Naive B cell (primary cell): Measurements from ENCODE around the gene CTDSPL2. TPM values are rescaled to one million over a fixed set of nuclear protein-coding genes. Genes with fewer than 3 reads are reported as not detected.
A peak's percentile ranks its signal among the peaks of the same experiment; 100 is the strongest.
"Not testable (repeated sequence)": the region's sequence is repeated elsewhere in the genome, so short reads cannot be mapped to it uniquely, and the experiment has no call there.

ENCODE experiments used
- ATAC-seq, 2 donors: fragments of 150-1000 bp; cut with Tn5 transposase; 2 replicates each; pipeline ENCODE4 v1.10.0; 2021; ENCODE audit warnings: low read depth in 2 of 2, mild to moderate bottlenecking in 2 of 2, moderate library complexity in 2 of 2
- DNase-seq: peaks from one replicate; pipeline ENCODE4 v3.0.0; 2022
- H3K27ac Mint-ChIP-seq, 6 donors: one replicate each; pipeline ENCODE4 v1.8.0; 2020 to 2022; ENCODE audit warnings: mild to moderate bottlenecking in 6 of 6, mixed read lengths in 6 of 6, moderate library complexity in 5 of 6, inconsistent platforms in 2 of 6
- H3K27me3 Mint-ChIP-seq, 3 donors: one replicate each; pipeline ENCODE4 v1.8.0; 2021 to 2022; ENCODE audit warnings: mixed read lengths in 3 of 3, mild to moderate bottlenecking in 1 of 3
- H3K36me3 Mint-ChIP-seq, 2 donors: one replicate each; pipeline ENCODE4 v1.8.0; 2020 to 2022; ENCODE audit warnings: mixed read lengths in 2 of 2, inconsistent platforms in 1 of 2, mild to moderate bottlenecking in 1 of 2
- H3K4me1 Mint-ChIP-seq, 3 donors: one replicate each; pipeline ENCODE4 v1.8.0; 2020 to 2022; ENCODE audit warnings: mixed read lengths in 3 of 3, inconsistent platforms in 1 of 3, mild to moderate bottlenecking in 1 of 3, moderate library complexity in 1 of 3
- H3K4me3 Mint-ChIP-seq, 8 donors: one replicate each; pipeline ENCODE4 v1.8.0; 2020 to 2022; ENCODE audit warnings: mild to moderate bottlenecking in 8 of 8, mixed read lengths in 8 of 8, moderate library complexity in 8 of 8, inconsistent platforms in 2 of 8
- H3K9me3 Mint-ChIP-seq, 7 donors: one replicate each; pipeline ENCODE4 v1.8.0; 2020 to 2022; ENCODE audit warnings: mixed read lengths in 7 of 7, mild to moderate bottlenecking in 5 of 7, inconsistent platforms in 2 of 7, moderate library complexity in 1 of 7
- polyA plus RNA-seq, 6 donors: library from polyadenylated mRNA; unstranded; fragments of 300-500 nt; fragmentation: Illumina TruSeq; gene quantifications; one replicate each; pipeline ENCODE4 v1.2.3, GENCODE V29; 2021; ENCODE audit warnings: low read depth in 6 of 6

CTDSPL2 gene
- polyA plus RNA-seq, 6 donors from 2014 or later, result 29.0 to 48.6 (median 44.5) TPM

DNA sequence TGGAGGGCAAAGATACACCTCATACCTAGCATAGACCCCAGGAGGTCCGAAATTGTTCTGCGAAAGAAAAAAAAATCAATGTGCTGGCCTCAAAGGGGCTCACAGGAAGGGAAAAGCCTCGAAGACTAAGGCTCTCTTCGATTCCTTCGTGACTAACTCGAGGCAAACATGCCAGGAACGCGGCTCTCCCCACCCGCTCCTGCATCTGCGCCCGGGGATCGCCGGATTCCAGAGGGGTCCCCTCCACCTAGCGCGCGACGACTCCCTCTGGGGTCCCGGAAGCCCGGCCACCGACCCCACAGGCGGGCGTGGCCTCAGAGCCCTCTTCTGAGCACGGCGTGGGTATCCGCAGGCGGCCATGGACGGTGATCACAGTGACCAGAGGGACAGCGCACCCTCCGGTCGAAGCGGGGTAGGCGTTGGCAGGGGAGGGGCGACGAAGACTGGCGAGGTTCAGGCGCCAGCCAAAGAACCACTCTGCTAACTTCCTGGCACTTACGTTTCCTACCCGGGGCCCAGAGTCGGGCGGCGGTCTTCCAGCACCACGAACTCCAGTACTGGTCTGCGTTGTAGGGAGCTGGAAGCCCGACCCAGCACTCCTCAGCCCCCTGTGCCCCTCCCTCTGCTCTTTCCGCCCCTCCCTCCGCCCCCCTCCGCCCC, 109.0 kb downstream of the CTDSPL2 start:
- H3K4me3 Mint-ChIP-seq, result peak overlapping the region; percentile 87 to 97 (median 95)
- peaks cover 27 to 53% (median 37%) of the 10 kb centered on the region in 3 donors for H3K4me1 Mint-ChIP-seq
- ATAC-seq (peak; percentile 55 to 59), DNase-seq (no peak)
- H3K27me3 Mint-ChIP-seq, result no peaks in the 10 kb centered on the region
- peaks cover 0 to 3% of the 10 kb centered on the region in 2 donors for H3K36me3 Mint-ChIP-seq
- no peaks in the 10 kb centered on the region for H3K9me3 Mint-ChIP-seq
- H3K27ac Mint-ChIP-seq, result peak overlapping the region; percentile 83 to 97 (median 94)

DNA sequence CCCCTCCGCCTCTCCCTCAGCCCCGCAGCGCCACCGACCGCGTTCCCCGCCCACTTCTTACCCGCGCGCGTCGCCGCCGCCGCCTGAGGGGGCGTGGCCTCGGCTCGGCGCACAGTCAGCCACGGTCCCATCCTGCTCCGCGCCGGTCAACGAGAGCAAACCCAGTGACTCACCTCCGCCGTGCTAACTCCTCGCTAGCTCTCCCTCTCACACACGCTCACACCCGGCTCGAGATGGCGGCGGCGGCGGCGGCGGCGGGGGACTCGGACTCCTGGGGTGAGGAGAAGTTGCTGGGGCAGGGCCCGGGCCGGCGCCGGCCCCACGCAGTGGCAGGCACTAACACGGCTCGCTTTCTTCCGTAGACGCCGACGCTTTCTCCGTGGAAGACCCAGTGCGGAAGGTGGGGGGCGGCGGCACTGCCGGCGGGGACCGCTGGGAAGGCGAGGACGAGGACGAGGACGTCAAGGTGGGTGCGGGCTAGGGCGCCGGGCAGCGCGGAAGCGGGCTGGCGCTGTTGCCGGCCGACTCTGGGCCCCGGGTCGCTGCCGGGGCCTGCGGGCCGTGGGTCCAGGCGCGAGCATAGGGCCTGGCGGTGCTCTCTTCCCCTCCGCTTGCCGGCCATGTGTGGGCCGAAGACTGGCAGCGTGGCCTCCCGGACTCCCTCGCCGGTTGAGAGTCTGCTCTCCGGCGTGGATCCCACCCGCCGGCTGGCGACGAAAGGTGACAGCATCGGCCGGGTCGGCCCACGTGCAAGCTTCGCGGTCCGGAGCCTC, 109.7 kb downstream of the CTDSPL2 start, which contains the start of gene EIF3J:
Gene EIF3J, plus strand, starts transcription at position 186 of the 773 bp plus-strand sequence. Its CDS starts 48 bp downstream, at position 234.
- Mint-ChIP-seq H3K4me3 (peak within 1 kb of the TSS; percentile 87 to 97 (median 95)), H3K27me3 (no peaks in the 10 kb centered on the region), H3K36me3 (peaks cover 0 to 3% of the 10 kb centered on the region in 2 donors), H3K9me3 (no peaks in the 10 kb centered on the region), H3K4me1 (peaks cover 27 to 60% (median 44%) of the 10 kb centered on the region in 3 donors), H3K27ac (peak within 1 kb of the TSS; percentile 94 to 98 (median 97))
- peak; percentile 89 to 91 for ATAC-seq
- peak; percentile 95 for DNase-seq

DNA sequence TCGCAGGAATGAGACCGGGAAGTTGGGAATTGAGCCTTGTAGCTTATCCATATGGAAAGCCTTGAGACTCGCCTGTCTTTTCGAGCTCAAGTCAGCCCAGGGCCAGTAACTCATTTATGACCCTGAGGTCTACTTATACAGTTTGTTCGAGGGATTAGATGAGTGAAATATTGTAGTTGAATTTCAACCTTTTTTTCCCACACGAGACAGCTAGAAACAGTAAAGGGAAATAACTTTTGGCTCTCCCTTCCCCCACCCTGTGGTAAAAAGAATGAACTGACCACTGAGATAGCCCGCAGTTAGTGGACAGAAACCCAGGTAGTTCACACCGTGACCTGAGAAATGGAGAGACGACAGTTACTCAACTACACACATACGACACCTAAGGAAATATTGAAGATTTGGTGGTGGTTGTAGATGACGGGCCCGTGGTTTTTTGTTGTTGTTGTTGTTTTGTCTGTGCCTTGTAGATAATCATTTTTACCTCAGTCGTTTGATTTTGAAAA, 110.4 kb downstream of the CTDSPL2 start:
- peak overlapping the region; percentile 87 to 97 (median 95) for H3K4me3 Mint-ChIP-seq
- peaks cover 27 to 66% (median 49%) of the 10 kb centered on the region in 3 donors for H3K4me1 Mint-ChIP-seq
- DNase-seq (no peak), ATAC-seq (no peak)
- no peaks in the 10 kb centered on the region for H3K27me3 Mint-ChIP-seq
- H3K36me3 Mint-ChIP-seq, result peaks cover 0 to 3% of the 10 kb centered on the region in 2 donors
- H3K27ac Mint-ChIP-seq, result peak overlapping the region; percentile 90 to 98 (median 96)
- H3K9me3 Mint-ChIP-seq, result no peaks in the 10 kb centered on the region

DNA sequence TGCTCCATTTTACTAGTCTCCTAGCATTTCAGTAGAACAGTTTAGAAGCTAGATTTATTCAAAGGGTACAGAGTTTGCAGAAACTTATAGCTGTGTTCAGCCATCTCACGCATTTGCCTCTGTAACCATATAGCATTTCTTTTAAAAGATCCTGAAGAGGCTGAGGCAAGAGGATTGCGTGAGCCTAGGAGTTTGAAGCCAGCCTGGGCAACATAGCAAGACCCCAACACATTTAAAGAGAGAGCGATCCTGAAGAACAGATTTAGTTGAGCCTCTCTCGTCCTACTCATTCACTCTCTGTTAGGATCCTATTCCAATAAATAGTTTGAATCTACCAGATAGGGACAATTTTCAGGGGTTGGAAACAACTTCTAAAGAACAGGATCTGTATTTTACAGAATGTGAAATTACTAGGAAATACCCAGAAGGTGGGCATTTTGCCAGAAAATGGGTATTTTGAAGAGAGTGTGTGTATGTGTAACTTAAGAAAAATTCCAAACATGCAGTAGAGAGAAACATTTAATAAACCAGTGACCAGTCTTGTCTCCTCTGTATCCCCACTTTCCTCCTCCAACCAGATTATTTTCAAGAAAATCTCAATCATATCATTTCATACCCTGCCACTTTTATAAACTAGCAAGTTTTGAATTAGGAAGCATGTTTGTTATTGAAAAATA, 114.0 kb downstream of the CTDSPL2 start:
- H3K4me3 Mint-ChIP-seq, result no peak overlapping the region
- no peaks in the 10 kb centered on the region for H3K27me3 Mint-ChIP-seq
- ATAC-seq, result no peak
- peaks cover 3 to 7% of the 10 kb centered on the region in 2 donors for H3K36me3 Mint-ChIP-seq
- no peaks in the 10 kb centered on the region for H3K9me3 Mint-ChIP-seq
- peak overlapping the region in 3 of 6 donors; percentile 28 to 62 (median 41) for H3K27ac Mint-ChIP-seq
- H3K4me1 Mint-ChIP-seq, result peaks cover 20 to 71% (median 54%) of the 10 kb centered on the region in 3 donors
- DNase-seq, result no peak

DNA sequence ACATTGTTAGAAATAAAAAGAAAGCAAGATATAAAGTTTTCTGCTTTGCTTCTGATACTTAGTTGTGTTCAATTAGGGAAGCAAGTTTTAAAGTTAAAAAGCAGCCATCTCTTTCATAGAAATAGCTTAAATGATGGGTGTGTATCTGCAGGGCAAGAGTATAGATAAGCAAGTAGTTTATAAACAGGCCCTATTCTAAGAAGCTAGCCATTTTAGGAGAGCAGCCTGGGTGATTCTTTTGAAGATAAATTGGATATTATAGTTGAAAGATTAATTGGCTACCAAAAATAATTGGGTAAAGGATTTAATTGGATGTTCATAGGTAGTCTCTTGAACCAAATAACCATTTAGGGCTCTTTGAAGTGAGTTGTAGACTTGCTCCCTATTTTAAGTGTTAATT, 115.2 kb downstream of the CTDSPL2 start:
- DNase-seq (no peak), ATAC-seq (no peak)
- Mint-ChIP-seq H3K36me3 (peaks cover 3 to 7% of the 10 kb centered on the region in 2 donors), H3K27me3 (no peaks in the 10 kb centered on the region), H3K27ac (peak overlapping the region in 2 of 6 donors; percentile 44 to 67), H3K4me1 (peaks cover 21 to 73% (median 54%) of the 10 kb centered on the region in 3 donors), H3K4me3 (peak overlapping the region in 1 of 8 donors; percentile 19), H3K9me3 (no peaks in the 10 kb centered on the region)

DNA sequence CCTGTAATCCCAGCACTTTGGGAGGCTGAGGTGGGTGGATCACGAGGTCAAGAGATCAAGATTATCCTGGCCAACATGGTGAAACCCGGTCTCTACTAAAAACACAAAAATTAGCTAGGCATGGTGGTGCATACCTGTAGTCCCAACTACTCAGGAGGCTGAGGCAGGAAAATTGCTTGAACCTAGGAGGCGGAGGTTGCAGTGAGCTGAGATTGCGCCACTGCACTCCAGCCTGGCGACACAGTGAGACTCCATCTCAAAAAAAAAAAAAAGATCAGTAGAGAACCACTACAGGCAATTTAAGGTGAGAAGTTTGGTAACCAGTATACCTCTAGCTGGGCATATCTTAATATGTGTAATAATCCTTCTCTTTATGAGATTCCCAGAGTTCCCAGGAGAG, 117.3 kb downstream of the CTDSPL2 start:
- not testable (repeated sequence) for H3K36me3 Mint-ChIP-seq, DNase-seq, H3K9me3 Mint-ChIP-seq, H3K27me3 Mint-ChIP-seq, ATAC-seq, H3K4me3 Mint-ChIP-seq
- peak overlapping the region in 1 of 6 donors; percentile 33 for H3K27ac Mint-ChIP-seq
- H3K4me1 Mint-ChIP-seq, result peaks cover 13 to 64% (median 42%) of the 10 kb centered on the region in 3 donors

DNA sequence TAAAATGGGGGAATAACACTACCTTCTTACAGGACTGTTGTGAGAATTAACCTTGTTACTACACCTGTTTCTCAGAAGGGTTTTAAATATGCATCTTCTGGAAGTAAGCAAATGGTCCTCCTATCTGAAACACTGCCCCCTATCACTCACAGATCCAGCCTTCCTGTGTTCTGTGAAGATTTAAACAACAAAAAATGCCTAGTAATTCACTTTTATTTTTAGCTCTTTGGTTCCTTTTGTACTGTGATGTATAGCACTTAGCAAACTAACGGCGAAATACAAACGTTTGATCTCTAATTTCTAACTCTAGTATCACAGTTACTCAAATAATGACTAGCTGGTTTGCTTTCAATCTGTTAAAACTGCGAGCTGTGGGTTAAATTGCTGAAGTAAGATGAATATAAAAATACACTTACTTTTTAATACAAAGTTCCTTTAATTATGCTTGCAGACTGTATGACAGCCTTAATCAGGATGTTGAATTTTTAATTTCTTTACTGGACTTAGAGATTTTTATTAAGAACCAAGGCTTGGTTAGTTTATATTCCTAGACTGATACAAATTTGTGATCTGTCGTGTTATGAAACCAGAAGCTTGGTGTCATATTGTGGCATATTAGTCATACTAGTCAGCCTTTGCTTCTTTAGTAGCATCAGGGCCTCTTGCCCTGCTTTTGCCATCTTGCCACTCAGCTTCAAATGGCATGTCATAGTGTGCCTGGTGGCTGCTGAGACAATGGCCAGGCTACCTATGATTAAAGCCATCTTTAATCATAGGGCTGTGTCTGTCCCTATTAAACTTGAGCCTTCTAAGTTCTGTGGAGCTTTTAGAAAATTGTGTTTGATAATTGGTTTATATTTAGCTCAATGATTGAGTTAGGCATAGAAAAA, 118.7 kb downstream of the CTDSPL2 start:
- no peaks in the 10 kb centered on the region for H3K27me3 Mint-ChIP-seq
- ATAC-seq, result peak; percentile 25 to 28
- H3K4me1 Mint-ChIP-seq, result peaks cover 19 to 66% (median 47%) of the 10 kb centered on the region in 3 donors
- peak overlapping the region in 2 of 6 donors; percentile 12 to 76 for H3K27ac Mint-ChIP-seq
- no peak for DNase-seq
- H3K9me3 Mint-ChIP-seq, result no peaks in the 10 kb centered on the region
- no peak overlapping the region for H3K4me3 Mint-ChIP-seq
- H3K36me3 Mint-ChIP-seq, result peaks cover 1 to 11% of the 10 kb centered on the region in 2 donors

DNA sequence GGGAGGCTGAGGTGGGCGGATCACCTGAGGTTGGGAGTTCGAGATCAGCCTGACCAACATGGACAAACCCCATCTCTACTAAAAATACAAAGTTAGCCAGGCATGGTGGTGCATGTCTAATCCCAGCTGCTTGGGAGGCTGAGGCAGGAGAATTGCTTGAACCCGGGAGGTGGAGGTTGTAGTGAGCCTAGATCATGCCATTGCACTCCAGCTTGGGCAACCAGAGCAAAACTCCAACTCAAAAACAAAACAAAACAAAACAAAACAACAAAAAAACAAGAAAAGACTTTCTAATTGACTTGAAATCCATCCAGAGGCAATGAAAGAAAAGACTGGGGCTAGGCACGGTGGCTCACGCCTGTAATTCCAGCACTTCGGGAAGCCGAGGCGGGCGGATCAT, 121.7 kb downstream of the CTDSPL2 start:
- not testable (repeated sequence) for H3K27me3 Mint-ChIP-seq, ATAC-seq, H3K4me3 Mint-ChIP-seq, DNase-seq, H3K36me3 Mint-ChIP-seq, H3K9me3 Mint-ChIP-seq
- peaks cover 13 to 40% (median 23%) of the 10 kb centered on the region in 3 donors for H3K4me1 Mint-ChIP-seq
- peak overlapping the region in 4 of 6 donors; percentile 32 to 69 (median 60) for H3K27ac Mint-ChIP-seq

DNA sequence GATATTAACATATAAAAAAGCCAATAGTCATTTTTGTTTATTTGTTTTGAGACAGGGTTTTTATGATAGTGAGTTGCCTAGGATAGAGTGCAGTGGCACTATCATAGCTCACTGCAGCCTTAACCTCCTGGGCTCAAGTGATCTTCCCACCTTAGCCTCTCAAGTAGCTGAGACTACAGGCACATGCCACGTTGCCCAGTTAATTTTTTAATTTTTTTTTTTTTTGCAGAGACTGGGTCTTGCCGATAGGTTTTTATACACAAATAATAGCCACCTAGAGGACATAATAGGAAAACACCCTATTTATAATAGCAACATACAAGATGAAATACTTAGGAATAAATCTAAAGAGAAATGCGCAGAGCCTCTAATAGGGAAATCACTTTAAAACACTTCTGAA, 122.8 kb downstream of the CTDSPL2 start:
- H3K4me3 Mint-ChIP-seq, result peak overlapping the region in 1 of 8 donors; percentile 10
- no peaks in the 10 kb centered on the region for H3K9me3 Mint-ChIP-seq
- peak; percentile 68 to 74 for ATAC-seq
- H3K4me1 Mint-ChIP-seq, result peaks cover 13 to 36% (median 23%) of the 10 kb centered on the region in 3 donors
- no peaks in the 10 kb centered on the region for H3K27me3 Mint-ChIP-seq
- H3K27ac Mint-ChIP-seq, result peak overlapping the region in 5 of 6 donors; percentile 21 to 86 (median 36)
- peaks cover 0 to 4% of the 10 kb centered on the region in 2 donors for H3K36me3 Mint-ChIP-seq
- DNase-seq, result peak; percentile 21

DNA sequence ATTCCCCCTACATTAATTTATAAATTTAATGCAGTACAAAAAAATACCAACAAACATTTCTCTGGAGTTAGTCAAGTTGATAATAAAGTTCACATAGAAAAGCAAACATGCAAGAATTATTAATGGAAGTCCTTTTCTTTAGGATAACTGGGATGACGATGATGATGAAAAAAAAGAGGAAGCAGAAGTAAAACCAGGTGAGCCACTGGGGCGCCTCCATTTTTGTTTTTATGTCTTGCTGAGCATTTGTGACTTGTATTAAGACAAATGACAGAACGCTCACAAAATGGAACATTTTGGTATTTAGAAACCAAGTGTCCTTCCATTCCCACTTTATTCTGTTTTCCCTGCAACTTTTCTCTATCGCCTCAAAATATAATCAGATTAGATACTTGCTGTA, 123.3 kb downstream of the CTDSPL2 start:
- Mint-ChIP-seq H3K36me3 (peaks cover 0 to 4% of the 10 kb centered on the region in 2 donors), H3K27me3 (no peaks in the 10 kb centered on the region), H3K4me3 (peak overlapping the region in 2 of 8 donors; percentile 10 to 45), H3K9me3 (no peaks in the 10 kb centered on the region), H3K4me1 (peaks cover 13 to 33% (median 22%) of the 10 kb centered on the region in 3 donors), H3K27ac (peak overlapping the region; percentile 3 to 86 (median 36))
- DNase-seq (peak; percentile 26), ATAC-seq (peak; percentile 56 to 68)

DNA sequence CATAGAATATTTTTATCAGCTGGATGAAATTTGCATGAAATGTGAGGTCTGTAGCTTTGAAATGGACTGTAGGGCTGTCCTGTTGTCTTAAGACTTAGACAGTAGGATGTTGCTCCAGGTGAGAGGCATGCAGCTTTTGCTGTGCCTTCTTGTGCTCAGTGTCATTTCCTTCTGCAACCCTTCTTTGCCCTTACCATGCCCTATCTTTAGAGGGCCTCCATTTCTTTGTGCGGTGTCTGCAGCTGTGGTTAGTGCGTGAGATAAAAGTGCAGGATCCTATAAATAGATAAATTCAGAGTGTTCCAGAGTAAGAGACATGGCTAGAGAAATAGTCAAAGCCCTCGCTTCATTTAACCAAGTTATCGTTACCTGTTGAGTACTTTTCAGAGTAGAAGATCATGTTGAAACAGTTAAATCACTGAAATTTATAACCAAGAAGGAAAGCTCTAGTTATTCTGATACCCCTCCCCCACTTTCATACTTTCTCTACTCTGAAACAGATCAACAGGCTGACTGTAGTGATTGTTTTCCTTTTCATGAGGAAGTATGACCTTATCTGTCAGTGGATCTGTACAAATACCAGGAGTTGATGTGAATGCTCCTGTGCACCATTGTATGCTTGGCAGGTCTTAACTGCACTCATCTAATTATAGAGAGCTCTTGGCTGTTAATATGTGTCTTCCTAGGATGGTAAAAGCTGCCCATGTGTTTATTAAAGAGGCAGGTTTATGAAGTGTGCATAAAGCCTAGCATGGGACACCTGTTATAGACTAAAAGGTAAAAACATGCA, 127.7 kb downstream of the CTDSPL2 start:
- no peak for DNase-seq
- Mint-ChIP-seq H3K9me3 (no peaks in the 10 kb centered on the region), H3K27me3 (no peaks in the 10 kb centered on the region), H3K27ac (peak overlapping the region in 3 of 6 donors; percentile 22 to 44 (median 32)), H3K4me3 (no peak overlapping the region), H3K4me1 (peaks cover 9 to 13% (median 12%) of the 10 kb centered on the region in 3 donors), H3K36me3 (peaks cover 7 to 13% of the 10 kb centered on the region in 2 donors)
- ATAC-seq, result no peak
